K562 (cell line): Measurements from ENCODE around the gene MACROD2. TPM values are rescaled to one million over a fixed set of nuclear protein-coding genes. Genes with fewer than 3 reads are reported as not detected.

Source experiments
- ATAC-seq: fragments of 200-7000 bp; cut with Tn5 transposase; 3 replicates; pipeline ENCODE4 v1.9.1; 2020; ENCODE audit warnings: moderate library complexity
- BruUV-seq: library from RNA; stranded (reverse); fragments of 400-500 nt; replicated peaks from 2 replicates; lab custom pipeline; 2021; lab: Mats Ljungman, UMichigan
- CTCF ChIA-PET: fragments of 300-600 bp; formaldehyde crosslinking; extraction: SDS; loops from one replicate; lab custom pipeline; 2021; ENCODE audit warnings: low intra/inter-chr PET ratio; lab: Yijun Ruan, JAX
- POLR2A ChIA-PET: fragments of 300-600, 350-650 bp; sonication (Branson Sonifier 250); formaldehyde crosslinking; extraction: SDS; loops from one replicate; lab custom pipeline; 2021; ENCODE audit warnings: antibody characterized with exemption, inconsistent platforms; lab: Yijun Ruan, JAX
- DNase-seq, 4 experiments: peaks; one replicate each; pipeline versions ENCODE4 v3.0.0 to v3.0.0-alpha.2; 2011 to 2018; ENCODE audit warnings: low spot score in 3 of 4, mixed read lengths in 3 of 4; ENCODE audit errors: extremely low read depth in 1 of 4
- FAIRE-seq: peaks from 2 replicates; lab custom pipeline; 2011; peaks lifted over from hg19 to GRCh38; lab: Jason Lieb, UNC
- H2AFZ ChIP-seq: 2 replicates; pipeline ENCODE4 v1.6.0; 2011; ENCODE audit warnings: low read depth, low read length, control low read depth, inconsistent platforms
- H3K27ac ChIP-seq: fragments of 200-600 bp; 3 replicates; pipeline ENCODE4 v1.8.0; 2011; ENCODE audit warnings: low read depth, mild to moderate bottlenecking, control low read depth, inconsistent platforms, low read length, moderate library complexity, mixed read lengths; ENCODE audit errors: extremely low read depth
- H3K27me3 ChIP-seq, 2 experiments: fragments of 300-600 bp in 1 of 2; 2 replicates in 1 of 2; 3 replicates in 1 of 2; pipeline versions ENCODE4 v1.6.0 to v1.8.0; 2011; ENCODE audit warnings: inconsistent platforms in 2 of 2, low read length in 2 of 2, mild to moderate bottlenecking in 1 of 2, mixed read lengths in 1 of 2, moderate library complexity in 1 of 2; ENCODE audit not compliant: control insufficient read depth in 2 of 2, insufficient read depth in 2 of 2
- H3K36me3 ChIP-seq: fragments of 300-600 bp; 3 replicates; pipeline ENCODE4 v1.8.0; 2011; ENCODE audit warnings: mild to moderate bottlenecking, low read length, inconsistent platforms; ENCODE audit not compliant: control insufficient read depth, insufficient read depth
- H3K4me1 ChIP-seq, 2 experiments: fragments of 200-600 bp in 1 of 2; replicated peaks in 1 of 2; 2 replicates in 1 of 2; 3 replicates in 1 of 2; pipeline versions ENCODE4 v1.5.1 to v1.8.0; 2011; ENCODE audit warnings: inconsistent platforms in 2 of 2, low read length in 2 of 2, mild to moderate bottlenecking in 1 of 2, mixed read lengths in 1 of 2, moderate library complexity in 1 of 2; ENCODE audit not compliant: control insufficient read depth in 2 of 2, insufficient read depth in 2 of 2
- H3K4me2 ChIP-seq: 2 replicates; pipeline ENCODE4 v1.6.1; 2011; ENCODE audit warnings: low read length, control low read depth, inconsistent platforms, mixed read lengths; ENCODE audit not compliant: insufficient read depth
- H3K4me3 ChIP-seq: fragments of 200-600 bp; sonication (generic), shearing (Covaris generic); 2 replicates; pipeline ENCODE4 v1.5.1; 2016; ENCODE audit warnings: control low read depth, inconsistent platforms
- H3K79me2 ChIP-seq: fragments of 200-600 bp; 3 replicates; pipeline ENCODE4 v1.8.0; 2011; ENCODE audit warnings: low read length, inconsistent platforms; ENCODE audit not compliant: control insufficient read depth, insufficient read depth
- H3K9ac ChIP-seq, 2 experiments: 2 replicates each; pipeline versions ENCODE4 v1.6.0 to v1.6.1; 2011; ENCODE audit warnings: low read depth in 2 of 2, low read length in 2 of 2, control low read depth in 1 of 2, inconsistent platforms in 1 of 2, mild to moderate bottlenecking in 1 of 2, mixed read lengths in 1 of 2; ENCODE audit not compliant: insufficient read depth in 1 of 2
- H3K9me1 ChIP-seq: one replicate; pipeline ENCODE4 v1.6.0; 2011; ENCODE audit warnings: inconsistent platforms, mild to moderate bottlenecking, low read length, moderate library complexity; ENCODE audit not compliant: control insufficient read depth, insufficient read depth
- H3K9me3 ChIP-seq: replicated peaks from 2 replicates; pipeline ENCODE4 v1.5.1; 2011; ENCODE audit warnings: low read depth, low read length, inconsistent platforms; ENCODE audit not compliant: control insufficient read depth, insufficient read depth
- H4K20me1 ChIP-seq: replicated peaks from 2 replicates; pipeline ENCODE4 v1.6.1; 2011; ENCODE audit warnings: low read length, inconsistent platforms, mixed read lengths; ENCODE audit not compliant: control insufficient read depth, insufficient read depth
- CCAR2 ChIP-seq: fragments of 200-400 bp; formaldehyde crosslinking; IDR thresholded peaks from 2 replicates; pipeline ENCODE4 v1.6.1; 2017; ENCODE audit warnings: mild to moderate bottlenecking, low read depth, low read length
- CHCHD3 ChIP-seq: fragments of 250-450 bp; sonication (Bioruptor Pico); IDR thresholded peaks from 2 replicates; pipeline ENCODE4 v2.1.2; 2022; ENCODE audit warnings: mild to moderate bottlenecking
- CXXC5 ChIP-seq: fragments of 250-450 bp; sonication (Bioruptor Pico); IDR thresholded peaks from 2 replicates; pipeline ENCODE4 v1.8.0; 2022; ENCODE audit warnings: inconsistent platforms, mild to moderate bottlenecking, moderate library complexity
- GTF2E2 ChIP-seq: fragments of 200-800 bp; sonication (Bioruptor generic); IDR thresholded peaks from 2 replicates; pipeline ENCODE4 v1.6.1; 2016; ENCODE audit warnings: missing genetic modification characterization, missing compliant biosample characterization
- HNRNPH1 ChIP-seq: fragments of 200-400 bp; formaldehyde crosslinking; optimal IDR thresholded peaks from 2 replicates; pipeline ENCODE3; 2017; ENCODE audit warnings: low read depth, mild to moderate bottlenecking, low read length, moderate library complexity
- HNRNPLL ChIP-seq: fragments of 200-400 bp; formaldehyde crosslinking; IDR thresholded peaks from 2 replicates; pipeline ENCODE4 v1.6.1; 2017; ENCODE audit warnings: low read length, low read depth, mild to moderate bottlenecking; ENCODE audit not compliant: poor library complexity, severe bottlenecking
- HOXB6 ChIP-seq: fragments of 250-450 bp; sonication (Bioruptor Pico); IDR thresholded peaks from 2 replicates; pipeline ENCODE4 v1.5.1; 2022; ENCODE audit warnings: mild to moderate bottlenecking, borderline replicate concordance
- KLF1 ChIP-seq: fragments of 450-650 bp; IDR thresholded peaks from 2 replicates; pipeline ENCODE4 v1.6.1; 2016; ENCODE audit warnings: missing genetic modification characterization, missing compliant biosample characterization
- MAZ ChIP-seq, 2 experiments: fragments of 450-650 bp in 1 of 2; sonication (generic) in 1 of 2; formaldehyde crosslinking; IDR thresholded peaks in 1 of 2; conservative IDR thresholded peaks in 1 of 2; 2 replicates each; pipeline versions ENCODE4 v1.4.0 to v1.5.0; 2020; ENCODE audit warnings: mild to moderate bottlenecking in 1 of 2, missing genetic modification reagents in 1 of 2
- MCM5 ChIP-seq: fragments of 450-650 bp; IDR thresholded peaks from 2 replicates; pipeline ENCODE4 v1.6.1; 2016; ENCODE audit warnings: low read depth
- NBN ChIP-seq: fragments of 450-650 bp; IDR thresholded peaks from 2 replicates; pipeline ENCODE4 v1.6.1; 2016; ENCODE audit warnings: low read depth, mild to moderate bottlenecking
- ZNF134 ChIP-seq: fragments of 250-450 bp; sonication (Bioruptor Pico); conservative IDR thresholded peaks from 2 replicates; pipeline ENCODE4 v1.4.0; 2020
- ZNF263 ChIP-seq: sonication (generic); formaldehyde crosslinking; IDR thresholded peaks from 2 replicates; pipeline ENCODE4 v1.8.0; 2022; ENCODE audit warnings: mild to moderate bottlenecking, missing genetic modification reagents, borderline replicate concordance
- ZNF764 ChIP-seq: fragments of 250-450 bp; sonication (Bioruptor Pico); IDR thresholded peaks from 2 replicates; pipeline ENCODE4 v1.4.0; 2020; ENCODE audit warnings: low read depth, mild to moderate bottlenecking, moderate library complexity
- WGBS: fragments of 100-300 bp; shearing (Covaris generic); methylation state at CpG from one replicate; pipeline ENCODE4 v1.1.6; 2016; ENCODE audit warnings: low coverage, mixed read lengths; ENCODE audit not compliant: insufficient coverage; ENCODE audit errors: missing lambda C conversion rate; 5-methylcytosine and 5-hydroxymethylcytosine counted together
- in situ Hi-C: fragments of 300-500 bp; cut with MboI; formaldehyde crosslinking; loops from 4 replicates; pipeline ENCODE4 v1.15.0; 2018; ENCODE audit warnings: inconsistent platforms, mixed read lengths
- intact Hi-C: fragments of 100-400 bp; cut with micrococcal nuclease; formaldehyde crosslinking; loops from 2 replicates; pipeline ENCODE4 v1.14.2; 2022
- polyA plus RNA-seq, 8 experiments: library from polyadenylated mRNA; depleted of rRNA in 4 of 8; stranded (reverse) in 5 of 8; unstranded in 3 of 8; fragments of >200 nt; fragmentation: Nextera tagmentation in 2 of 8; fragmentation: Illumina TruSeq in 1 of 8; extraction: Ambion mirVana in 2 of 8; extraction: Trizol in 1 of 8; gene quantifications; 2 replicates each; pipeline versions ENCODE4 v1.2.1 to v1.2.3, GENCODE V29; 2011 to 2014; ENCODE audit warnings: inconsistent platforms in 1 of 8, missing spikeins in 1 of 8
- total RNA-seq, 7 experiments: library from RNA; depleted of rRNA in 6 of 7; stranded (reverse); fragments of >200 nt in 6 of 7; fragmentation: Illumina TruSeq in 2 of 7; extraction: Trizol in 2 of 7; gene quantifications; 2 replicates each; pipeline versions ENCODE4 v1.2.1 to v1.2.3, GENCODE V29; 2011 to 2021; ENCODE audit warnings: low replicate concordance in 1 of 7
- TF ChIP-seq, protein P1 (sequence below): IDR thresholded peaks from 2 replicates; pipeline ENCODE4 v1.6.1; 2011; ENCODE audit not compliant: insufficient read length; ENCODE audit errors: extremely low read depth

Gene MACROD2
- total and polyA plus RNA-seq, 9 of the 15 experiments (the other 6 are each of a cell fraction or from before 2014, with no cell fraction given) = not detected

DNA sequence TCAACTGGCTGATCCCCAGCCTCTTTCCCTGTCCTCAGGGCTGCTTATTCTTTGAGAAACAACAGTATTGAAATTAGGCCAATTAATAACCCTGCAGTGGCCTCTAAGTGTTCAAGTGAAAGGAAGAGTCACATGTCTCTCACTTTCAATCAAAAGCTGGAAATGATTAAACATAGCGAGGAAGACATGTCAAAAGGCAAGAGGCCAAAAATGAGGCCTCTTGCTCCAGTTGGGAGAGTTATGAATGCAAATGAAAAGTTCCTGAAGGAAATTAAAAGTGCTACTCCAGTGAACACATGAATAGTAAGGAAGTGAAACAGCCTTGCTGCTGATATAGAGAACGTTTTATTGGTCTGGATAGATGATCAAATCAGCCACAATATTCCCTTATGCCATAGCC is 131.5 kb downstream of the MACROD2 start:
- no peaks in the 10 kb centered on the region for H3K27me3 ChIP-seq
- H3K36me3 ChIP-seq = no peaks in the 10 kb centered on the region
- ATAC-seq = no peak
- no peak overlapping the region for H3K9ac ChIP-seq
- no TSS peak for BruUV-seq
- CTCF ChIA-PET = no interaction called here
- H3K9me3 ChIP-seq = no peaks in the 10 kb centered on the region
- 0% methylated on average over 1 of the region's 2 CpGs for WGBS
- POLR2A ChIA-PET = no interaction called here
- H4K20me1 ChIP-seq = no peaks in the 10 kb centered on the region
- no peak overlapping the region for H3K4me3 ChIP-seq
- H3K79me2 ChIP-seq = no peaks in the 10 kb centered on the region
- DNase-seq = no peak
- H2AFZ ChIP-seq = no peak overlapping the region
- H3K9me1 ChIP-seq = no peaks in the 10 kb centered on the region
- in situ Hi-C loops (no loop called here), intact Hi-C loops (no loop called here)
- TF ChIP-seq HNRNPLL (no peak), NBN (no peak), GTF2E2 (tag) (no peak), ZNF263 (CRISPR knock-in tag) (no peak), CXXC5 (CRISPR knock-in tag) (no peak), ZNF134 (CRISPR knock-in tag) (no peak), CCAR2 (no peak), CHCHD3 (CRISPR knock-in tag) (no peak), MAZ (CRISPR knock-in tag; conservative IDR thresholded peaks at IDR 0.05 in 1 of 2, IDR thresholded peaks at IDR 0.05 in 1 of 2) (no peak), HOXB6 (CRISPR knock-in tag) (no peak), KLF1 (tag) (no peak), ZNF764 (CRISPR knock-in tag) (no peak), HNRNPH1 (no peak), MCM5 (no peak)
- TF ChIP-seq, protein P1, sequence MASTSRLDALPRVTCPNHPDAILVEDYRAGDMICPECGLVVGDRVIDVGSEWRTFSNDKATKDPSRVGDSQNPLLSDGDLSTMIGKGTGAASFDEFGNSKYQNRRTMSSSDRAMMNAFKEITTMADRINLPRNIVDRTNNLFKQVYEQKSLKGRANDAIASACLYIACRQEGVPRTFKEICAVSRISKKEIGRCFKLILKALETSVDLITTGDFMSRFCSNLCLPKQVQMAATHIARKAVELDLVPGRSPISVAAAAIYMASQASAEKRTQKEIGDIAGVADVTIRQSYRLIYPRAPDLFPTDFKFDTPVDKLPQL = no peak
- TF ChIP-seq, all 486 proteins: peak for 0
- Histone ChIP-seq H3K4me2 (no peak overlapping the region), H3K27ac (no peak overlapping the region), H3K4me1 (no peaks in the 10 kb centered on the region)
- FAIRE-seq = no peak
